ENCODE measurements around the gene IREB2. TPM values are rescaled to one million over a fixed set of nuclear protein-coding genes. Genes with fewer than 3 reads are reported as not detected.

IREB2 gene
- total RNA-seq, 4 donors from 2014 or later: 28.4 to 43.5 (median 30.8) TPM

DNA sequence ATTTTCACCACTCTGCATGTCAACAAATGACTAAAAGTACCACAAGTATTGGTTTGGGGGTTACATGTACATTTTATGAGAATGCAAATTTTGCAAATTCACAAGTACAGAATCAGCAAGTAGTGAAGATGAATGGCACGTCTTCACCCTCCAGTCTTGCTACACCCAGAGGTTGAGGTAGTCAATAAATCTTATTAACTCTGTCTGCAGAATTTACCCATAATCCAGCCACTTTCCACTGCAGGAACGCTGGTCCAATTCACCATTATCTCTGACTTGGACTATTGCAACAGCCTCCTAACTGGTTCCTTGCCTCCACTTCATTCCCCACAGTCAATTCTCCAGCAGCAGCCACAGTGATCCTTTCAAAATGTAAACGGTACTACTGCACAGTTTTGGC lies 112.8 kb downstream of the IREB2 start:
- H3K4me3 ChIP-seq (ENCODE audit: low read depth, poor library complexity, severe bottlenecking): no peak overlapping the region
- intact Hi-C loops (cut with DNase I; ENCODE audit: low total_unique reads): no loop called here
- 77 to 80% methylated on average over 3 of the region's 3 CpGs for WGBS, 2 donors
- TF ChIP-seq, protein P1, sequence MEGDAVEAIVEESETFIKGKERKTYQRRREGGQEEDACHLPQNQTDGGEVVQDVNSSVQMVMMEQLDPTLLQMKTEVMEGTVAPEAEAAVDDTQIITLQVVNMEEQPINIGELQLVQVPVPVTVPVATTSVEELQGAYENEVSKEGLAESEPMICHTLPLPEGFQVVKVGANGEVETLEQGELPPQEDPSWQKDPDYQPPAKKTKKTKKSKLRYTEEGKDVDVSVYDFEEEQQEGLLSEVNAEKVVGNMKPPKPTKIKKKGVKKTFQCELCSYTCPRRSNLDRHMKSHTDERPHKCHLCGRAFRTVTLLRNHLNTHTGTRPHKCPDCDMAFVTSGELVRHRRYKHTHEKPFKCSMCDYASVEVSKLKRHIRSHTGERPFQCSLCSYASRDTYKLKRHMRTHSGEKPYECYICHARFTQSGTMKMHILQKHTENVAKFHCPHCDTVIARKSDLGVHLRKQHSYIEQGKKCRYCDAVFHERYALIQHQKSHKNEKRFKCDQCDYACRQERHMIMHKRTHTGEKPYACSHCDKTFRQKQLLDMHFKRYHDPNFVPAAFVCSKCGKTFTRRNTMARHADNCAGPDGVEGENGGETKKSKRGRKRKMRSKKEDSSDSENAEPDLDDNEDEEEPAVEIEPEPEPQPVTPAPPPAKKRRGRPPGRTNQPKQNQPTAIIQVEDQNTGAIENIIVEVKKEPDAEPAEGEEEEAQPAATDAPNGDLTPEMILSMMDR (IDR thresholded peaks at IDR 0.05): no peak
- TF ChIP-seq POLR2A (IDR thresholded peaks at IDR 0.05): no peak
- DNase-seq (ENCODE audit: low spot score in 2 of 2): no peak

Other genes starting within 250 kb of the IREB2 start
- 100 to 1,000 TPM in 1 of 4 donors, 10 to 100 TPM in 3; 75.9 to 131 (median 92.8) TPM for gene ACSBG1, start 203.7 kb upstream of the IREB2 start, total RNA-seq
- 10 to 100 TPM; 36.9 to 66.8 (median 48.6) TPM for gene DNAJA4, start 173.7 kb upstream of the IREB2 start, total RNA-seq
- 10 to 100 TPM; 55.2 to 62.2 (median 59.4) TPM for gene SKIC8, start 138.6 kb upstream of the IREB2 start, total RNA-seq
- 1 to 10 TPM in 2 of 4 donors, under 1 TPM in 1, not detected in 1; 0.84 to 8.9 (median 2.0) TPM for gene CRABP1, start 97.9 kb upstream of the IREB2 start, total RNA-seq
- gene HYKK, start 69.4 kb downstream of the IREB2 start, total RNA-seq: 1 to 10 TPM; 2.9 to 5.5 (median 4.1) TPM
- 100 to 1,000 TPM in 2 of 4 donors, 10 to 100 TPM in 2; 59.0 to 143 (median 101) TPM for gene PSMA4, start 102.2 kb downstream of the IREB2 start, total RNA-seq
- gene CHRNA5, start 127.3 kb downstream of the IREB2 start, total RNA-seq: under 1 TPM; 0.27 to 0.84 (median 0.64) TPM
- gene CHRNA3, start 182.8 kb downstream of the IREB2 start, total RNA-seq: 1 to 10 TPM in 1 of 4 donors, under 1 TPM in 3; 0.08 to 1.2 (median 0.58) TPM
- under 1 TPM in 1 of 4 donors, not detected in 3; 0.19 TPM for gene CHRNB4, start 203.0 kb downstream of the IREB2 start, total RNA-seq